ENCODE data around the gene ZBTB7C.
A peak's percentile ranks its signal among the peaks of the same experiment; 100 is the strongest.

Gene ZBTB7C

GRCh38 chr18:48170651-48171050 lies 238.5 kb downstream of the ZBTB7C start:
- no peak overlapping the region for H3K9ac ChIP-seq (ENCODE audit: low read depth, low read length)
- no peaks in the 10 kb centered on the region for H3K9me3 ChIP-seq (ENCODE audit: insufficient read depth, low read depth, low read length)
- no peaks in the 10 kb centered on the region for H3K4me1 ChIP-seq (ENCODE audit: insufficient read depth, low read length)
- H3K36me3 ChIP-seq (ENCODE audit: insufficient read depth, low read depth, low read length): no peaks in the 10 kb centered on the region
- H3K4me3 ChIP-seq (ENCODE audit: low read length): no peak overlapping the region
- H3K27me3 ChIP-seq (ENCODE audit: insufficient read depth, low read length): no peaks in the 10 kb centered on the region
- no peak overlapping the region for H3K27ac ChIP-seq (ENCODE audit: low read length)

- no peaks in the 10 kb centered on the region for H3K9me3 ChIP-seq (ENCODE audit: insufficient read depth, low read depth, low read length)
- no peaks in the 10 kb centered on the region for H3K4me1 ChIP-seq (ENCODE audit: insufficient read depth, low read length)
- H3K27ac ChIP-seq (ENCODE audit: low read length): no peak overlapping the region
- no peaks in the 10 kb centered on the region for H3K36me3 ChIP-seq (ENCODE audit: insufficient read depth, low read depth, low read length)
- no peaks in the 10 kb centered on the region for H3K27me3 ChIP-seq (ENCODE audit: insufficient read depth, low read length)
- no peak overlapping the region for H3K4me3 ChIP-seq (ENCODE audit: low read length)
- H3K9ac ChIP-seq (ENCODE audit: low read depth, low read length): no peak overlapping the region
Measured at GRCh38 chr18:48168861-48169260, 240.3 kb downstream of the ZBTB7C start.

- no peaks in the 10 kb centered on the region for H3K9me3 ChIP-seq (ENCODE audit: insufficient read depth, low read depth, low read length)
- H3K9ac ChIP-seq (ENCODE audit: low read depth, low read length): no peak overlapping the region
- H3K4me3 ChIP-seq (ENCODE audit: low read length): no peak overlapping the region
- H3K27me3 ChIP-seq (ENCODE audit: insufficient read depth, low read length): peaks cover 8% of the 10 kb centered on the region; the same call in 1 of the 2 replicates
- H3K36me3 ChIP-seq (ENCODE audit: insufficient read depth, low read depth, low read length): no peaks in the 10 kb centered on the region
- H3K27ac ChIP-seq (ENCODE audit: low read length): no peak overlapping the region
- H3K4me1 ChIP-seq (ENCODE audit: insufficient read depth, low read length): no peaks in the 10 kb centered on the region
Measured at GRCh38 chr18:48167897-48168253, 241.3 kb downstream of the ZBTB7C start.

- no peak overlapping the region for H3K27ac ChIP-seq (ENCODE audit: low read length)
- H3K27me3 ChIP-seq (ENCODE audit: insufficient read depth, low read length): peaks cover 10% of the 10 kb centered on the region; the same call in 1 of the 2 replicates
- no peaks in the 10 kb centered on the region for H3K36me3 ChIP-seq (ENCODE audit: insufficient read depth, low read depth, low read length)
- no peaks in the 10 kb centered on the region for H3K9me3 ChIP-seq (ENCODE audit: insufficient read depth, low read depth, low read length)
- no peaks in the 10 kb centered on the region for H3K4me1 ChIP-seq (ENCODE audit: insufficient read depth, low read length)
- no peak overlapping the region for H3K4me3 ChIP-seq (ENCODE audit: low read length)
- no peak overlapping the region for H3K9ac ChIP-seq (ENCODE audit: low read depth, low read length)
Measured at GRCh38 chr18:48166336-48166875, 242.8 kb downstream of the ZBTB7C start.

GRCh38 chr18:48165111-48165866 lies 243.9 kb downstream of the ZBTB7C start:
- Histone ChIP-seq H3K9me3 (ENCODE audit: insufficient read depth, low read depth, low read length) (no peaks in the 10 kb centered on the region), H3K27me3 (ENCODE audit: insufficient read depth, low read length) (peaks cover 17% of the 10 kb centered on the region), H3K9ac (ENCODE audit: low read depth, low read length) (no peak overlapping the region), H3K4me1 (ENCODE audit: insufficient read depth, low read length) (no peaks in the 10 kb centered on the region; the same call in 1 of the 2 replicates), H3K36me3 (ENCODE audit: insufficient read depth, low read depth, low read length) (no peaks in the 10 kb centered on the region), H3K4me3 (ENCODE audit: low read length) (no peak overlapping the region), H3K27ac (ENCODE audit: low read length) (no peak overlapping the region)

GRCh38 chr18:48164701-48165100 lies 244.5 kb downstream of the ZBTB7C start:
- no peak overlapping the region for H3K27ac ChIP-seq (ENCODE audit: low read length)
- H3K4me1 ChIP-seq (ENCODE audit: insufficient read depth, low read length): no peaks in the 10 kb centered on the region; the same call in 1 of the 2 replicates
- H3K9me3 ChIP-seq (ENCODE audit: insufficient read depth, low read depth, low read length): no peaks in the 10 kb centered on the region
- no peak overlapping the region for H3K9ac ChIP-seq (ENCODE audit: low read depth, low read length)
- no peak overlapping the region for H3K4me3 ChIP-seq (ENCODE audit: low read length)
- peaks cover 23% of the 10 kb centered on the region for H3K27me3 ChIP-seq (ENCODE audit: insufficient read depth, low read length)
- no peaks in the 10 kb centered on the region for H3K36me3 ChIP-seq (ENCODE audit: insufficient read depth, low read depth, low read length)

- no peak overlapping the region for H3K4me3 ChIP-seq (ENCODE audit: low read length)
- no peak overlapping the region for H3K9ac ChIP-seq (ENCODE audit: low read depth, low read length)
- H3K27me3 ChIP-seq (ENCODE audit: insufficient read depth, low read length): peaks cover 29% of the 10 kb centered on the region
- H3K9me3 ChIP-seq (ENCODE audit: insufficient read depth, low read depth, low read length): no peaks in the 10 kb centered on the region
- H3K36me3 ChIP-seq (ENCODE audit: insufficient read depth, low read depth, low read length): no peaks in the 10 kb centered on the region
- no peak overlapping the region for H3K27ac ChIP-seq (ENCODE audit: low read length)
- H3K4me1 ChIP-seq (ENCODE audit: insufficient read depth, low read length): no peaks in the 10 kb centered on the region; the same call in 1 of the 2 replicates
Measured at GRCh38 chr18:48164116-48164515, 245.1 kb downstream of the ZBTB7C start.

GRCh38 chr18:48163738-48164115 lies 245.5 kb downstream of the ZBTB7C start:
- Histone ChIP-seq H3K36me3 (ENCODE audit: insufficient read depth, low read depth, low read length) (no peaks in the 10 kb centered on the region), H3K4me1 (ENCODE audit: insufficient read depth, low read length) (no peaks in the 10 kb centered on the region; the same call in 1 of the 2 replicates), H3K9me3 (ENCODE audit: insufficient read depth, low read depth, low read length) (no peaks in the 10 kb centered on the region), H3K4me3 (ENCODE audit: low read length) (no peak overlapping the region), H3K27me3 (ENCODE audit: insufficient read depth, low read length) (peaks cover 33% of the 10 kb centered on the region), H3K27ac (ENCODE audit: low read length) (no peak overlapping the region), H3K9ac (ENCODE audit: low read depth, low read length) (no peak overlapping the region)

GRCh38 chr18:48162956-48163737 lies 246.0 kb downstream of the ZBTB7C start:
- H3K27me3 ChIP-seq (ENCODE audit: insufficient read depth, low read length): peaks cover 38% of the 10 kb centered on the region
- no peak overlapping the region for H3K4me3 ChIP-seq (ENCODE audit: low read length)
- H3K4me1 ChIP-seq (ENCODE audit: insufficient read depth, low read length): no peaks in the 10 kb centered on the region; the same call in 1 of the 2 replicates
- H3K9me3 ChIP-seq (ENCODE audit: insufficient read depth, low read depth, low read length): no peaks in the 10 kb centered on the region
- no peak overlapping the region for H3K9ac ChIP-seq (ENCODE audit: low read depth, low read length)
- H3K27ac ChIP-seq (ENCODE audit: low read length): no peak overlapping the region
- no peaks in the 10 kb centered on the region for H3K36me3 ChIP-seq (ENCODE audit: insufficient read depth, low read depth, low read length)

- peaks cover 49% of the 10 kb centered on the region for H3K27me3 ChIP-seq (ENCODE audit: insufficient read depth, low read length)
- H3K27ac ChIP-seq (ENCODE audit: low read length): no peak overlapping the region
- H3K4me1 ChIP-seq (ENCODE audit: insufficient read depth, low read length): no peaks in the 10 kb centered on the region; the same call in 1 of the 2 replicates
- H3K36me3 ChIP-seq (ENCODE audit: insufficient read depth, low read depth, low read length): no peaks in the 10 kb centered on the region
- H3K4me3 ChIP-seq (ENCODE audit: low read length): peak overlapping the region; percentile 61; the same call in 1 of the 2 replicates
- H3K9me3 ChIP-seq (ENCODE audit: insufficient read depth, low read depth, low read length): no peaks in the 10 kb centered on the region
- peak overlapping the region; percentile 49; the same call in 1 of the 2 replicates for H3K9ac ChIP-seq (ENCODE audit: low read depth, low read length)
Measured at GRCh38 chr18:48161911-48162698, 247.1 kb downstream of the ZBTB7C start.

- Histone ChIP-seq H3K27ac (ENCODE audit: low read length) (no peak overlapping the region), H3K9ac (ENCODE audit: low read depth, low read length) (peak overlapping the region; percentile 54; the same call in 1 of the 2 replicates), H3K4me1 (ENCODE audit: insufficient read depth, low read length) (no peaks in the 10 kb centered on the region; the same call in 1 of the 2 replicates), H3K27me3 (ENCODE audit: insufficient read depth, low read length) (peaks cover 50% of the 10 kb centered on the region), H3K36me3 (ENCODE audit: insufficient read depth, low read depth, low read length) (no peaks in the 10 kb centered on the region), H3K9me3 (ENCODE audit: insufficient read depth, low read depth, low read length) (no peaks in the 10 kb centered on the region), H3K4me3 (ENCODE audit: low read length) (peak overlapping the region; percentile 73)
Measured at GRCh38 chr18:48161191-48161910, 247.8 kb downstream of the ZBTB7C start.
